BJ (cell line): ENCODE measurements around the gene KRTAP5-6. TPM values are rescaled to one million over a fixed set of nuclear protein-coding genes. Genes with fewer than 3 reads are reported as not detected.

Source experiments
- CTCF ChIA-PET: fragments of 350-600 bp; formaldehyde crosslinking; extraction: SDS; loops from one replicate; lab custom pipeline; 2021; ENCODE audit warnings: antibody characterized with exemption, inconsistent platforms; lab: Yijun Ruan, JAX
- POLR2A ChIA-PET: fragments of 300-600 bp; sonication (Branson Sonifier 250); formaldehyde crosslinking; extraction: SDS; loops from one replicate; lab custom pipeline; 2021; ENCODE audit warnings: antibody characterized with exemption; lab: Charles Lee
- DNase-seq: peaks from one replicate; pipeline ENCODE4 v3.0.0-alpha.2; 2011; ENCODE audit warnings: low read depth
- H3K27me3 ChIP-seq: 2 replicates; pipeline ENCODE4 v1.6.0; 2011; ENCODE audit warnings: low read length; ENCODE audit not compliant: control insufficient read depth, insufficient read depth
- H3K36me3 ChIP-seq: 2 replicates; pipeline ENCODE4 v1.5.1; 2011; ENCODE audit warnings: low read length; ENCODE audit not compliant: control insufficient read depth, insufficient read depth
- H3K4me3 ChIP-seq: 2 replicates; pipeline ENCODE4 v1.5.1; 2011; ENCODE audit warnings: low read depth, mild to moderate bottlenecking, control low read depth, low read length
- polyA plus RNA-seq: library from polyadenylated mRNA; depleted of rRNA; stranded (reverse); fragments of >200 nt; gene quantifications from 2 replicates; pipeline ENCODE4 v1.2.3, GENCODE V29; 2011
- TF ChIP-seq, protein P1 (sequence below): IDR thresholded peaks from 2 replicates; pipeline ENCODE4 v1.5.1; 2011; ENCODE audit warnings: low read depth, mild to moderate bottlenecking, control low read depth, inconsistent platforms, low read length, moderate library complexity; ENCODE audit not compliant: insufficient read depth

KRTAP5-6 gene
- polyA plus RNA-seq, 1 experiment, result not detected

DNA sequence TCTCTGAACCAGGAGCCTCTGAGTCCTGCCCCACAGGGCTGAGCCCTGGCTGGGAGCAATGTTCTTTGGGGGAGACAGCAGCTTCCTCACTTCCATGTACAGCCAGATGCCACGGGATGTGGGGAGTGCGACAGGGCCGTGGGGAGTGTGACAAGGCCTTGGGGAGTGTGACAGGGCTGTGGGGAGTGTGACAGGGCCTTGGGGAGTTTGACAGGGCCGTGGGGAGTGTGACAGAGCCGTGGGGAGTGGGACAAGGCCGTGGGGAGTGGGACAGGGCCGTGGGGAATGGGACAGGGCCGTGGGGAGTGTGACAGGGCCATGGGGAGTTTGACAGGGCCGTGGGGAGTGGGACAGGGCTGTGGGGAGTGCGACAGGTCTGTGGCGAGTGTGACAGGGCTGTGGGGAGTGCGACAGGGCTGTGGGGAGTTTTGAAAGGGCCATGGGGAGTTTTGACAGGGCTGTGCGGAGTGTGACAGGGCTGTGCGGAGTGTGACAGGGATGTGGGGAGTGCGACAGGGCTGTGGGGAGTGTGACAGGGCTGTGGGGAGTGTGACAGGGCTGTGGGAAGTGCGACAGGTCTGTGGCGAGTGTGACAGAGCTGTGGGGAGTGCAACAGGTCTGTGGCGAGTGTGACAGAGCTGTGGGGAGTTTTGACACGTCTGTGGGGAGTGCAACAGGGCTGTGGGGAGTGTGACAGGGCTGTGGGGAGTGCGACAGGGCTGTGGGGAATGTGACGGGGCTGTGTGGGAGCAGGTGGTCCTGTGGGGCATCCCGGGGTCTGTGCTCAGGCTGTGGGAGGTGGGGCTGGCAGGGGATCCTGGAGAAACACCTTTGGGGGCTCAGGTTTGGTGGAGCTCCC lies 6.6 kb upstream of the KRTAP5-6 start:
- TF ChIP-seq, protein P1, sequence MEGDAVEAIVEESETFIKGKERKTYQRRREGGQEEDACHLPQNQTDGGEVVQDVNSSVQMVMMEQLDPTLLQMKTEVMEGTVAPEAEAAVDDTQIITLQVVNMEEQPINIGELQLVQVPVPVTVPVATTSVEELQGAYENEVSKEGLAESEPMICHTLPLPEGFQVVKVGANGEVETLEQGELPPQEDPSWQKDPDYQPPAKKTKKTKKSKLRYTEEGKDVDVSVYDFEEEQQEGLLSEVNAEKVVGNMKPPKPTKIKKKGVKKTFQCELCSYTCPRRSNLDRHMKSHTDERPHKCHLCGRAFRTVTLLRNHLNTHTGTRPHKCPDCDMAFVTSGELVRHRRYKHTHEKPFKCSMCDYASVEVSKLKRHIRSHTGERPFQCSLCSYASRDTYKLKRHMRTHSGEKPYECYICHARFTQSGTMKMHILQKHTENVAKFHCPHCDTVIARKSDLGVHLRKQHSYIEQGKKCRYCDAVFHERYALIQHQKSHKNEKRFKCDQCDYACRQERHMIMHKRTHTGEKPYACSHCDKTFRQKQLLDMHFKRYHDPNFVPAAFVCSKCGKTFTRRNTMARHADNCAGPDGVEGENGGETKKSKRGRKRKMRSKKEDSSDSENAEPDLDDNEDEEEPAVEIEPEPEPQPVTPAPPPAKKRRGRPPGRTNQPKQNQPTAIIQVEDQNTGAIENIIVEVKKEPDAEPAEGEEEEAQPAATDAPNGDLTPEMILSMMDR, result no peak
- no peak overlapping the region for H3K4me3 ChIP-seq
- DNase-seq, result no peak
- peaks cover 8% of the 10 kb centered on the region for H3K27me3 ChIP-seq
- ChIA-PET POLR2A (no interaction called here), CTCF (interaction anchor here (0.6 to 7.9 kb wide), 8 partner anchors 10 to 468 kb away, joined by 3 to 510 read pairs (median 60); partner anchors contain the start of gene SYT8)
- H3K36me3 ChIP-seq, result no peaks in the 10 kb centered on the region

DNA sequence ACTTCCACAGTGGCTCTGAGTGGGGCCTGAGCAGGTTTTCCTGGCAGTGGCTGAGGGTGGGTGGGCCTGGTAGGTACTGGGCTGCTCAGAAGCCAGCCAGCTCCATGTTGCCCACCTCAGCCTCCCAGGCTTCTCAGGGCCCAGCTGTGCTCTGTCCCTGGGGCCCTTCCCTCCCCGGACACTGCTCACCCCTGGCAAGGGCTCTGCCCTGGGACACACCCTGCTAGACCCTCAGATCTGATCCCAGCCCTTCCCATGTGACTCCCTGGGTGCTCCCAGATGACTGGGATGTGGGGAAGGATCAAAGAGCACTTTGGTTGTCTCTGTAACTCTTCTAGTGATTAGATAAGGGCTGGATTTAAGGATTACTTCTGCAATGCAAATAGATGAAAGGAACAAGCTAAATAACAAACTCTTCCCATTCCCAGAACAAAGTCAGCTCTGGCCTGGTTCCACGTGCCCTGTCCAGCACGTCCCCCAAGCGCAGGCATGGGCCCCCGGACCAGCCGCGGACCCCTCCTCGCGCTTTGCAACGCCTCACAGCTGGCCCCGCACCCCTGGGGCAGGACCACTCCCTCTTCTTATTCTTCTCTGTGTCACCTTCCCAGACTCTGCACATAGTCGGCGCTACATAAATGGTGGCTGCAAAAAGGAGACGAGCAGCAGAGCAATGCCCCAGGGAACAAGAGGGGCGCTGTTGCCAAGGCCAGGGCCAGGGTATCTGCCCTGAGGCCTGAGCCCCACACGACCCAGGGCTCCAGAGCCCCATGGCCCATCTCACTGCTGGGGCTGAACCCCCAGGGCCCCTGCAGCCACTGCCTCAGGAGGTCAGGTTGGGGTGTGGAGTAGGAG lies 5.7 kb upstream of the KRTAP5-6 start:
- CTCF ChIA-PET, result interaction anchor here (0.8 to 7.9 kb wide), 10 partner anchors 11 to 474 kb away, joined by 3 to 510 read pairs (median 33); partner anchors contain the start of genes H19 and SYT8
- POLR2A ChIA-PET, result no interaction called here
- TF ChIP-seq, protein P1, result no peak
- H3K27me3 ChIP-seq, result peaks cover 13% of the 10 kb centered on the region
- H3K36me3 ChIP-seq, result no peaks in the 10 kb centered on the region
- DNase-seq, result no peak
- H3K4me3 ChIP-seq, result no peak overlapping the region

DNA sequence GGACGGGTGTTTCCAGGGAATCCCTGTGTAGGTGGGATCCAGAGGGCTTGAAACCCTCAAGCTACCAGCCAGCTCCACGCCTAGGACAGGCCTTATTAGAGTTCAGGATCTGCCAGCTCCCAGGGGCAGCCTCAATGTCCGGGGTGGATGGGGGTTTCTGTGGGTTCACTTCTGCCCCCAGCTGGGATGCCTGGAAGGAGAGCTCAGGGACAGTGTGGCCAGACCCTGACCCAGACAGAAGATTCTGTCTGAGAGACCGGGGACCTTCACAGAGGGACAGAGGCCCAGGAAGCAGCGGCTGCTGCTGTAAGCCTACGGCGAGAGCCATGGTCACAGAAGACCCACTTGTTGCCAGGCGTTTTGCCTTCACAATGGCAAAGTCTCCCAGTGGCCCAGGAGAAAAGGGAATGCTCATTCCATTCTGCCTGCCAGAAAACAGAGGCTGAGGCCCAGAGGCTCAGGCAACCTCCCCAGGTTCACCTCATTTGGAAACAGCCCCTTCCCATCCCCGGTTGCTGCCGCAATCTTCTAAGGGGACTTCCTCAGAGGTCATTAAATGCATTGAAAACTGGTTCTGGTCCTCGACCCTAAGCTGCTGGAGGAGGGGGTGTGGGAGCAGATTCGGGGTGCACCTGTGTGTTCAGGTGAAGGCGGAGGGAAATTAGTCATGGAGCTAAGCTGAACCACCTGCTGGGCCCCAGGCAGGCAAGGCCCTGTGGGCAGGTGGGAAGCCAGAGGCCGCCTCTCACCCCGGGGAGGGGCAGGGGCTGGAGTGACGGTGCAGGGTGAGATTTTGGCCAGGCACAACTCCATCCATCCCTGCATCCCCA lies 4.9 kb upstream of the KRTAP5-6 start:
- no peak for DNase-seq
- Histone ChIP-seq H3K27me3 (peaks cover 14% of the 10 kb centered on the region), H3K4me3 (no peak overlapping the region), H3K36me3 (no peaks in the 10 kb centered on the region)
- POLR2A ChIA-PET, result no interaction called here
- CTCF ChIA-PET, result interaction anchor here (1.0 to 7.9 kb wide), 11 partner anchors 11 to 473 kb away, joined by 3 to 510 read pairs (median 34); partner anchors contain the start of genes H19, SYT8 and TNNI2
- TF ChIP-seq, protein P1, result no peak

DNA sequence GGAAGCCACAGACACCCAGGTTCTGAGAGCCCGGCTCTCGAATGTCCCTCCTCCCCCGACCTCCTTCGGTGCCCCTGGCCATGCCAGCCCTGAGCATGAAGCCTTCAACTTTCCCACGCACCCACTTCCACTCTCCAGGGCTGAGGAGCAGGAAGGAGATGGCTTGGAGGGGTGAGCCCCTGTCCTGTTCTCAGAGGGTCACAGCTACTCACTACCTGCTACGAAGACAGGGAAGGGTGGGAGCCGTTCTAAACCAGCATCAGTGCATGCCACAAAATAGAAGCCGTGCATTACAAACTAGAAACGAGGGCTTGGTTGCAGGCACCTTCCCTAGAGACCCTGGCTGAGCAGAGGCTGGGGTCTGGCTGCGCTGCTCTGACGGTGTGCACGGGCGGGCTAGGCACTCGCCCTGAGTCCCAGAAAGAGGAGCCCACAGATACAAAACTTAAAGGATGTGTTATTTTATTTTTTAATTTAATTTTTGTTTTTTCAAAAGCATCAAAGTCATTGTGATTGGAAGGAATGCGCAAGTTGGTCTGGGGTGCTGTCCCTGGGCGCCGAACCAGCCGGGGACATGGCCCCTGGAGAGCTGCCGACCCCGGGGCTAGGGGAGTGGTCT lies 4.2 kb upstream of the KRTAP5-6 start:
- no peak overlapping the region for H3K4me3 ChIP-seq
- CTCF ChIA-PET, result interaction anchor here (0.8 to 7.9 kb wide), 33 partner anchors 12 to 464 kb away, joined by 3 to 510 read pairs (median 9); partner anchors contain the start of genes H19, LSP1, MRPL23 and SYT8
- POLR2A ChIA-PET, result no interaction called here
- H3K36me3 ChIP-seq, result no peaks in the 10 kb centered on the region
- TF ChIP-seq, protein P1, result no peak
- no peak for DNase-seq
- H3K27me3 ChIP-seq, result peaks cover 14% of the 10 kb centered on the region
